Esophagus muscularis mucosa (tissue), 4 donors: ENCODE measurements around the gene TENM4. TPM values are rescaled to one million over a fixed set of nuclear protein-coding genes. Genes with fewer than 3 reads are reported as not detected.

Experiments
- DNase-seq: peaks from one replicate; pipeline ENCODE4 v3.0.0-alpha.2; 2017; ENCODE audit errors: extremely low spot score
- H3K27ac ChIP-seq, 4 donors: fragments of 200-600 bp; sonication (generic); replicated peaks in 1 of 4; 1 replicate in 3 of 4; 2 replicates in 1 of 4; pipeline ENCODE4 v1.5.1; 2016 to 2019; ENCODE audit warnings: mild to moderate bottlenecking in 1 of 4
- H3K27me3 ChIP-seq, 4 donors: fragments of 200-600 bp; sonication (generic); one replicate each; pipeline versions ENCODE4 v1.5.1 to v1.6.0; 2016 to 2019
- H3K36me3 ChIP-seq, 4 donors: fragments of 200-600 bp; sonication (generic); one replicate each; pipeline ENCODE4 v1.5.1; 2016 to 2019
- H3K4me1 ChIP-seq, 4 donors: fragments of 200-600 bp; sonication (generic); one replicate each; pipeline ENCODE4 v1.5.1; 2016 to 2019
- H3K4me3 ChIP-seq, 4 donors: fragments of 200-600 bp; sonication (generic); 1 replicate in 2 of 4; 2 replicates in 2 of 4; pipeline ENCODE4 v1.5.1; 2016 to 2019; ENCODE audit warnings: mild to moderate bottlenecking in 4 of 4, moderate library complexity in 1 of 4
- H3K9me3 ChIP-seq, 4 donors: fragments of 200-600 bp; sonication (generic); 1 replicate in 3 of 4; 2 replicates in 1 of 4; pipeline ENCODE4 v1.5.1; 2016 to 2019
- EP300 ChIP-seq: sonication (generic); formaldehyde crosslinking; IDR thresholded peaks from one replicate; pipeline ENCODE4 v1.6.1; 2017; ENCODE audit warnings: antibody characterized with exemption
- POLR2A ChIP-seq: fragments of 450-650 bp; IDR thresholded peaks from one replicate; pipeline ENCODE4 v1.6.1; 2017; ENCODE audit warnings: antibody characterized with exemption, moderate library complexity, mild to moderate bottlenecking, low read depth
- POLR2AphosphoS5 ChIP-seq, 2 donors: sonication (generic); formaldehyde crosslinking; IDR thresholded peaks; one replicate each; pipeline ENCODE4 v1.6.1; 2017; ENCODE audit warnings: antibody characterized with exemption in 2 of 2
- WGBS: methylation state at CpG from one replicate; pipeline ENCODE4 v1.1.5; 2018; 5-methylcytosine and 5-hydroxymethylcytosine counted together
- intact Hi-C: fragments of 100-400 bp; cut with DNase I; formaldehyde crosslinking; loops from one replicate; pipeline ENCODE4 v1.15.1; 2023
- total RNA-seq, 4 donors: library from RNA; depleted of rRNA; stranded (reverse); fragments of >200 nt; gene quantifications; one replicate each; pipeline versions ENCODE4 v1.1.0 to v1.2.1, GENCODE V29; 2016
- TF ChIP-seq, protein P1 (sequence below), 3 experiments: fragments of 200-600 bp in 2 of 3; fragments of 450-650 bp in 1 of 3; sonication (generic) in 2 of 3; IDR thresholded peaks; one replicate each; pipeline ENCODE4 v1.5.1; 2017 to 2019; ENCODE audit warnings: antibody characterized with exemption in 3 of 3, mild to moderate bottlenecking in 2 of 3, moderate library complexity in 1 of 3

The TENM4 gene
- total RNA-seq, 4 donors from 2014 or later = 4.1 to 9.6 (median 8.0) TPM

DNA sequence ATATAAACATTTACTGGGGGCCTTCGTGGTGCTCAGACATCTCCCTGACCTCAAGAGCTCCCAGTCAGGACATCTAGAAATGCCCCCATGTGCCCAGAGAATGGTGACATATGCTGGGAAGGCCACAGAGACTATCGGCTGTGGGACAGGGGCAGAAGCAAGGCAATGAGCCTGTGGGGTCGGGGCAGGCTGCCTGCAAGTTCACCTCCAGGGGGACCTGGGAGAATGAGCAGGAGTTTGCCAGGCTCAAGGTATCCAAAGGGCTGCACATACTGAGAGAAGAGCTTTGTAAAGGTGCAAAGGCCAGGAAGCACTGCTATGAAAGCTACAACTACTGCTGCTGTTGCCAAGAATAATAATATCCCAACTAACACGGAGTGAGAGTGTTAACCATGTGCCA is 233.9 kb downstream of the TENM4 start:
- Histone ChIP-seq H3K9me3 (no peaks in the 10 kb centered on the region), H3K36me3 (no peaks in the 10 kb centered on the region), H3K4me3 (no peak overlapping the region), H3K27me3 (no peaks in the 10 kb centered on the region), H3K4me1 (peaks cover 0 to 5% (median 0%) of the 10 kb centered on the region in 4 donors), H3K27ac (no peak overlapping the region)
- WGBS = 70% methylated on average over 4 of the region's 4 CpGs
- intact Hi-C loops = no loop called here
- no peak for TF ChIP-seq EP300
- no peak for TF ChIP-seq POLR2A
- TF ChIP-seq POLR2AphosphoS5 (IDR thresholded peaks at IDR 0.05) = no peak
- TF ChIP-seq, protein P1, sequence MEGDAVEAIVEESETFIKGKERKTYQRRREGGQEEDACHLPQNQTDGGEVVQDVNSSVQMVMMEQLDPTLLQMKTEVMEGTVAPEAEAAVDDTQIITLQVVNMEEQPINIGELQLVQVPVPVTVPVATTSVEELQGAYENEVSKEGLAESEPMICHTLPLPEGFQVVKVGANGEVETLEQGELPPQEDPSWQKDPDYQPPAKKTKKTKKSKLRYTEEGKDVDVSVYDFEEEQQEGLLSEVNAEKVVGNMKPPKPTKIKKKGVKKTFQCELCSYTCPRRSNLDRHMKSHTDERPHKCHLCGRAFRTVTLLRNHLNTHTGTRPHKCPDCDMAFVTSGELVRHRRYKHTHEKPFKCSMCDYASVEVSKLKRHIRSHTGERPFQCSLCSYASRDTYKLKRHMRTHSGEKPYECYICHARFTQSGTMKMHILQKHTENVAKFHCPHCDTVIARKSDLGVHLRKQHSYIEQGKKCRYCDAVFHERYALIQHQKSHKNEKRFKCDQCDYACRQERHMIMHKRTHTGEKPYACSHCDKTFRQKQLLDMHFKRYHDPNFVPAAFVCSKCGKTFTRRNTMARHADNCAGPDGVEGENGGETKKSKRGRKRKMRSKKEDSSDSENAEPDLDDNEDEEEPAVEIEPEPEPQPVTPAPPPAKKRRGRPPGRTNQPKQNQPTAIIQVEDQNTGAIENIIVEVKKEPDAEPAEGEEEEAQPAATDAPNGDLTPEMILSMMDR (IDR thresholded peaks at IDR 0.05) = no peak
- no peak for DNase-seq

DNA sequence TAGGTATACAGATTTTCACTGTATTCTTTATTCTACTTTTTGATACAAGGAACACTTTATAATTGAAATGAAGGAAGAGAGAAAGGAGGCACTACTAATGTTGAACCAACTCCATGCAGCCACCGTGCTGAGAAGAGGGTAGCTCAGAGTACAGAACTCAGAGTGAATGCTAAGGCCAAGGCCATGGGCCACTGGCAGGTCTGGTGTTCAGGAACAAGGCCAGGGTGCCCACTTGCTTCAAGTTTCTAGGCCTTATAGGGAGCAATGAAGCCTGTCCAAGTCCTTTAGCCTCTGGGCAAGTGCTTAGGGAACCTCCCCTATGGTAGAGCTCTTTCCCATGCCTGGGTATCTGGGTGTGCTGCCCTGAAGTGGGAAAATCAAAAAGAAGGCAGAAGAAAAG is 235.0 kb downstream of the TENM4 start:
- H3K27ac ChIP-seq = no peak overlapping the region
- H3K9me3 ChIP-seq = no peaks in the 10 kb centered on the region
- H3K27me3 ChIP-seq = no peaks in the 10 kb centered on the region
- H3K36me3 ChIP-seq = no peaks in the 10 kb centered on the region
- peaks cover 0 to 5% (median 0%) of the 10 kb centered on the region in 4 donors for H3K4me1 ChIP-seq
- TF ChIP-seq EP300 (no peak), POLR2A (no peak), POLR2AphosphoS5 (IDR thresholded peaks at IDR 0.05) (no peak)
- TF ChIP-seq, protein P1 (IDR thresholded peaks at IDR 0.05) = no peak
- 94% methylated on average over 1 of the region's 1 CpG for WGBS
- no peak for DNase-seq
- H3K4me3 ChIP-seq = no peak overlapping the region
- intact Hi-C loops = no loop called here

DNA sequence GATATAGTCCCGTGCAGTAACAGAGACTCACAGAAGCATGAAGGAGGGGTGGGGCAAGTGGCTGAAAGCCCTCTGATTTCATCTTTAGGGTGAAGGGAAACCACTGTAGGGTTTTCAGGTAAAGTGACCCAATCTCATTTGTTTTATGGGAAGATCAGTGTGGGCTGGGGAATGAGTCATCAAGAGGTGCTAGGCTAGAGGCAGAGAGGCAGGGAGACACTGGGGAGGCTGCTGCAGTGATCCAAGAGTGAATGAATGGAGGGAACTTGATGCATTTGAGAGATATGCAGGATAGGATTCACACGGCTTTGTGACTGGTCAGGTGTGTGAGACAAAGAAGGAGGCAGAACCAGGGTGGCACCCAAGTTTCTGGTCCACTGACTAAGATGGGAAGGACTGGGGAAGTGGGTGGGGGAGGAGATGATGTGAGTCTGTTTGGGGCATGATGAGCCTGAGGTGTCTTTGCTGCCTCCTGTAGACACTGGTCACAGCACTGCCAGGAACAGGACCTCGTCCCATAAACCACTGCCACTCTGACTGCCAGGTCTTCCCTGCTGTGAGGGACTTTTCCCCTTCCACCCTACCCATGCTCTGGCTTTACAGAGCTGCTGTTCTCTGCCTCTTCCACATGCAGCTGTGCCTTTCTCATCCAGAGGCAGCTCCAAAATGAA is 239.0 kb downstream of the TENM4 start:
- H3K36me3 ChIP-seq = no peaks in the 10 kb centered on the region
- H3K9me3 ChIP-seq = no peaks in the 10 kb centered on the region
- H3K27ac ChIP-seq = no peak overlapping the region
- no peaks in the 10 kb centered on the region for H3K27me3 ChIP-seq
- WGBS = 79% methylated on average over 3 of the region's 3 CpGs
- H3K4me1 ChIP-seq = peaks cover 0 to 5% (median 0%) of the 10 kb centered on the region in 4 donors
- no peak for DNase-seq
- intact Hi-C loops = no loop called here
- H3K4me3 ChIP-seq = no peak overlapping the region
- TF ChIP-seq, protein P1 (IDR thresholded peaks at IDR 0.05) = no peak
- TF ChIP-seq POLR2A (no peak), POLR2AphosphoS5 (IDR thresholded peaks at IDR 0.05) (no peak), EP300 (no peak)

DNA sequence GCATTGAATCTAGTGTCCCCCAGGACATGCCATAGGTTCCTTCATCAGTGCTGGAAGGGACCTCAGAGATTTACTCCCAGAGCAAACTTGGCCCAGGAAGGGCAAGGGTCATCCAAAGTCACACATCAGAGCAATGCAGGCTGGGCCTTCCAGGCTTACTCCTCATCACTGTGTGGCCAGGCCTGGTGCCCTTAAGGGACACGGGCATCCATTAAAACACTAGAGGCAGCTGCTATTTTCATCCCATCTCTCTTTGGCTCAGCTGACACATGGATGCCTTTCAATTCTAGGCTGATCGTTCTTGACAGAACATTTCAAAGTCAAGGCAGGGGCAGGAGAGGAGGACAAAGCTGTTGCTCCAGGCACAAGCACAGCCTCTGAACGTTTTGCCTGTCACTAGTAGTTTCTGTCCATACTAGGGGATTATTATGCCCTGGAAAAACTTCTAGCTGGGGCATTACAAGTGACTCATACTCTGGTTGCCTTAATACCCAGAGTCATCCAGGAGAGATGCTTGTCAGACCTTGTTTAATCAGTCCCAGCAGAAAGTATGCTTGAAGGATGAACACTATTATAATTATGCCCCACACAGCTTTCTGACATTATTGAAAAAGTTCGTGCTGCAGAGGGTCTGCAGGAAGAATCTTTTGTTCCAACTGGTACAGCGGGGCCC is 240.3 kb downstream of the TENM4 start:
- Histone ChIP-seq H3K27me3 (no peaks in the 10 kb centered on the region), H3K4me1 (peaks cover 0 to 5% (median 0%) of the 10 kb centered on the region in 4 donors), H3K4me3 (no peak overlapping the region), H3K9me3 (no peaks in the 10 kb centered on the region), H3K36me3 (no peaks in the 10 kb centered on the region), H3K27ac (no peak overlapping the region)
- DNase-seq = no peak
- WGBS = 90% methylated on average over 4 of the region's 5 CpGs
- TF ChIP-seq, protein P1 (IDR thresholded peaks at IDR 0.05) = no peak
- TF ChIP-seq POLR2A (no peak), POLR2AphosphoS5 (IDR thresholded peaks at IDR 0.05) (no peak), EP300 (no peak)
- intact Hi-C loops = no loop called here
